K562 (cell line): ENCODE measurements around the gene SYT7. TPM values are rescaled to one million over a fixed set of nuclear protein-coding genes. Genes with fewer than 3 reads are reported as not detected.

Experiments
- DPF2 ChIP-seq: fragments of 450-650 bp; IDR thresholded peaks from 2 replicates; pipeline ENCODE4 v1.6.1; 2016
- TARDBP ChIP-seq: fragments of 450-650 bp; IDR thresholded peaks from 2 replicates; pipeline ENCODE4 v1.6.1; 2016
- polyA plus RNA-seq, 8 experiments: library from polyadenylated mRNA; depleted of rRNA in 4 of 8; stranded (reverse) in 5 of 8; unstranded in 3 of 8; fragments of >200 nt; fragmentation: Nextera tagmentation in 2 of 8; fragmentation: Illumina TruSeq in 1 of 8; extraction: Ambion mirVana in 2 of 8; extraction: Trizol in 1 of 8; gene quantifications; 2 replicates each; pipeline versions ENCODE4 v1.2.1 to v1.2.3, GENCODE V29; 2011 to 2014; ENCODE audit warnings: inconsistent platforms in 1 of 8, missing spikeins in 1 of 8
- total RNA-seq, 7 experiments: library from RNA; depleted of rRNA in 6 of 7; stranded (reverse); fragments of >200 nt in 6 of 7; fragmentation: Illumina TruSeq in 2 of 7; extraction: Trizol in 2 of 7; gene quantifications; 2 replicates each; pipeline versions ENCODE4 v1.2.1 to v1.2.3, GENCODE V29; 2011 to 2021; ENCODE audit warnings: low replicate concordance in 1 of 7
- TF ChIP-seq, protein P1 (sequence below), 2 experiments: fragments of 450-650 bp; IDR thresholded peaks; 2 replicates each; pipeline ENCODE4 v1.6.1; 2016; ENCODE audit warnings: mild to moderate bottlenecking in 2 of 2, borderline replicate concordance in 1 of 2, low read depth in 1 of 2, moderate library complexity in 1 of 2

The SYT7 gene
- total and polyA plus RNA-seq, 9 of the 15 experiments (the other 6 are each of a cell fraction or from before 2014, with no cell fraction given) = 0.01 to 0.51 (median 0.16) TPM; not detected in 1

DNA sequence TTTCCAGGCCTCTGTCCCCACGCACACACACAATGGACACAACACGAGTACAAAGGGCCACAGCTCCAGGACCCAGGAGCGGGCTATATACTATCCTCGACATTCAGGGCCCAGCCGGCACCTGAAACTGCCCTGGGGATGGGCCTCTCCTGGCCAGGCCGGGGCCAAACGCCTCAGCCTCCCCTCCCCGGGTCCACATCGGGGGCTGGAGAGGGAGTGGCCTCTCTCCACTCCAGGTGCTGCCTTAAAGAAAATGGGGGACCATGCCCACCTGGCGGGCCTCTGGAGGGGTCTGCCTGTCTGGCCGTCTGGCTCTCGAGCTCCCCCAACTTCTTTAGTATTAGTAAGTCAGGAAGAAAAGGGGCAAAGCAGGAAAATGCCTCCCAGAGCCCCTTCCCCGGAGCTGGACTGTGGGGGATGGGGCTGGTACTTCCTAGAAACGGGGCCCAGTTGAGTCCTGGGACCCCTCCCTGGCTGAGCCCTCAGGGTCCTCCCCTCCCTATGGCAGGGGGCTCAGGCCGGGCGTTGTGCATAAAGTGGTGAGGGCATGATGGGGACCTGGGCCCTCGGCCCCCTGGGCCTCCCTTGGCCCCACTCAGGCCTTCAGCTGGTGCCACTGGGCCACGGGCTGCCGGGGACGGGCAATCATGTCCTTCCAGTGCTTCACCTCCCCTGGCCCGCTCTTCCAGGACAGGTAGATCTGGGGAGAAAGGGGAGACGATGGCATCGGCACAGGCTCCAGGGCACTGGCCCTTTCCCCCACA lies 62.7 kb downstream of the SYT7 start (continued):
- TF ChIP-seq, protein P1, sequence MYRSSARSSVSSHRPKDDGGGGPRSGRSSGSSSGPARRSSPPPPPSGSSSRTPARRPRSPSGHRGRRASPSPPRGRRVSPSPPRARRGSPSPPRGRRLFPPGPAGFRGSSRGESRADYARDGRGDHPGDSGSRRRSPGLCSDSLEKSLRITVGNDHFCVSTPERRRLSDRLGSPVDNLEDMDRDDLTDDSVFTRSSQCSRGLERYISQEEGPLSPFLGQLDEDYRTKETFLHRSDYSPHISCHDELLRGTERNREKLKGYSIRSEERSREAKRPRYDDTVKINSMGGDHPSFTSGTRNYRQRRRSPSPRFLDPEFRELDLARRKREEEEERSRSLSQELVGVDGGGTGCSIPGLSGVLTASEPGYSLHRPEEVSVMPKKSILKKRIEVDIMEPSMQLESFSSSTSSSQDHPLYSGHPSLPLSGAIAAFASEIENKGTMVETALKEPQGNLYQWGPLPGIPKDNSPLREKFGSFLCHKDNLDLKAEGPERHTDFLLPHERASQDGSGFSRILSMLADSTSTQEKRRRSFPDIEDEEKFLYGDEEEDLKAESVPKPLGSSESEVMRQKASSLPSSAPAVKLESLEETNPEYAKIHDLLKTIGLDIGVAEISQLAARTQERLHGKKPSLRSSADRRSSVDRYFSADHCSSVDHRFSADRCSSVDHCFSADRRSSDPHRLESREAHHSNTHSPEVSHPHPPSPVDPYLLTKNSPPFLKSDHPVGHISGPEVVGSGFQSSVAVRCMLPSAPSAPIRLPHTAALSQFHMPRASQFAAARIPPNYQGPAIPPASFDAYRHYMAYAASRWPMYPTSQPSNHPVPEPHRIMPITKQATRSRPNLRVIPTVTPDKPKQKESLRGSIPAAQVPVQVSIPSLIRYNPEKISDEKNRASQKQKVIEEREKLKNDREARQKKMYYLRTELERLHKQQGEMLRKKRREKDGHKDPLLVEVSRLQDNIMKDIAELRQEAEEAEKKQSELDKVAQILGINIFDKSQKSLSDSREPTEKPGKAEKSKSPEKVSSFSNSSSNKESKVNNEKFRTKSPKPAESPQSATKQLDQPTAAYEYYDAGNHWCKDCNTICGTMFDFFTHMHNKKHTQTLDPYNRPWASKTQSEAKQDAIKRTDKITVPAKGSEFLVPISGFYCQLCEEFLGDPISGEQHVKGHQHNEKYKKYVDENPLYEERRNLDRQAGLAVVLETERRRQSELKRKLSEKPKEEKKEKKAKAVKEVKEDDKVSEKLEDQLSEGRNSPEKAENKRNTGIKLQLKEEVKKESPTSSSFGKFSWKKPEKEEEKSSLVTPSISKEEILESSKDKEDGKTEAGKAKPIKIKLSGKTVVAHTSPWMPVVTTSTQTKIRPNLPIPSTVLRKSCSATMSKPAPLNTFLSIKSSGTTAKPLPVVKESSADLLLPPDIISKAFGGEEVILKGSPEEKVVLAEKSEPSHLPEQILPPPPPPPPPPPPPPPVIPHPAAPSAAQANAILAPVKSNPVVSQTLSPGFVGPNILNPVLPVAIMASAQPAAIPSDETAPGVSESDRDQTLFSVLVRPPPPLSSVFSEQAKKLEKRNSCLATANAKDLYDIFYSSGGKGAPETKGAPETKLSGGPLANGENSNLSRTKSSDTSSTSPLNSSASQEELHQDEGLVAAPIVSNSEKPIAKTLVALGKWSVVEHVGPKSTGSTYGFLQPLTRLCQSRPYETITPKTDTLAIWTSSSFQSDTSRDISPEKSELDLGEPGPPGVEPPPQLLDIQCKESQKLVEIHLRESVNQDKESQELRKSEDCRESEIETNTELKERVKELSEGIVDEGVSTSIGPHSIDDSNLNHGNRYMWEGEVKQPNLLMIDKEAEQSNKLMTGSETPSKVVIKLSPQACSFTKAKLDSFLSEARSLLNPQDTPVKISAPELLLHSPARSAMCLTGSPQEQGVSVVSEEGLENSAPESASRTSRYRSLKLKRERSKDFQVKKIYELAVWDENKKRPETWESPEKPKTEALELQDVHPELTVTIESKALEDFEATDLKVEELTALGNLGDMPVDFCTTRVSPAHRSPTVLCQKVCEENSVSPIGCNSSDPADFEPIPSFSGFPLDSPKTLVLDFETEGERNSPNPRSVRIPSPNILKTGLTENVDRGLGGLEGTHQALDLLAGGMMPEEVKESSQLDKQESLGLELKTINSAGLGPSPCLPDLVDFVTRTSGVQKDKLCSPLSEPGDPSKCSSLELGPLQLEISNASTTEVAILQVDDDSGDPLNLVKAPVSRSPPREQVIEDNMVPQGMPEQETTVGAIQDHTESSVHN (IDR thresholded peaks at IDR 0.05; ENCODE audit: borderline replicate concordance in 1 of 2, low read depth in 1 of 2) = no peak
- TF ChIP-seq DPF2 (no peak), TARDBP (no peak)
